ENCODE results near the gene ARNT2.

ARNT2 gene

DNA sequence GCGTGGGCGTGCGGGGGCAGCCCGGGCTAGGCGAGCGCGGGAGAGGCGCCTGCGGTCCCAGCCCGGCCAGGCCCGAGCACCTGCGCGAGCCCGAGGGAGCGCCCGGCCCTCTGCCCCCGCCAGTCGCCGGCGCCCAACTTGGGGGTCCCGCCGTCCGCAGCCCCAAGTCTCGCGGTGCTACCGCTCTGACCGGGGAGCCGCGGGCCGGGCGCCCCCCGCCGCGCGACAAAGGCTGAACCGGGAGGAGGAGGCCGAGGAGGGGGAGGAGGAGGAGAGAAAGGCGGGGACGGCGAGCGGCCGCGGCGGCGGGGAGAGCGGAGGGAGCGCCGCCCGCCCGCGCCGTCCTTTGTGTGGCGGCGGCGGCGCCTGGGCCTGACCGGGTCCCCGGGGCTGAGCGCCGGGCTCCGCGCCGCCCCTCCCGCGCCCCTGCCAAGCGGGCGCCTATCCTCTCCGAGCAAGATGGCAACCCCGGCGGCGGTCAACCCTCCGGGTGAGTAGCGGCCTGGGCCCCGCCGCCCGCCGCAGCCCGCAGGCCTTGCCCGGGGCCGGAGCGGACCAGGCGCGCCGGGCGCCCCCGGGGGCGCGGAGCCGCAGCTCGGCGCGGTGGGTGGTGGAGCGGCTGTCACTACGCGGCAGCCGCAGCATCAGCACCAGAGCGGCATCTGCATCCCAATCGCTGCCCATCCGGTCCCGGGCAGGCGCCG lies at the start of gene ARNT2:
Gene ARNT2, plus strand, starts transcription at position 326 of the 704 bp plus-strand sequence. Its CDS starts 134 bp downstream, at position 460.
- TF ChIP-seq, protein P1, sequence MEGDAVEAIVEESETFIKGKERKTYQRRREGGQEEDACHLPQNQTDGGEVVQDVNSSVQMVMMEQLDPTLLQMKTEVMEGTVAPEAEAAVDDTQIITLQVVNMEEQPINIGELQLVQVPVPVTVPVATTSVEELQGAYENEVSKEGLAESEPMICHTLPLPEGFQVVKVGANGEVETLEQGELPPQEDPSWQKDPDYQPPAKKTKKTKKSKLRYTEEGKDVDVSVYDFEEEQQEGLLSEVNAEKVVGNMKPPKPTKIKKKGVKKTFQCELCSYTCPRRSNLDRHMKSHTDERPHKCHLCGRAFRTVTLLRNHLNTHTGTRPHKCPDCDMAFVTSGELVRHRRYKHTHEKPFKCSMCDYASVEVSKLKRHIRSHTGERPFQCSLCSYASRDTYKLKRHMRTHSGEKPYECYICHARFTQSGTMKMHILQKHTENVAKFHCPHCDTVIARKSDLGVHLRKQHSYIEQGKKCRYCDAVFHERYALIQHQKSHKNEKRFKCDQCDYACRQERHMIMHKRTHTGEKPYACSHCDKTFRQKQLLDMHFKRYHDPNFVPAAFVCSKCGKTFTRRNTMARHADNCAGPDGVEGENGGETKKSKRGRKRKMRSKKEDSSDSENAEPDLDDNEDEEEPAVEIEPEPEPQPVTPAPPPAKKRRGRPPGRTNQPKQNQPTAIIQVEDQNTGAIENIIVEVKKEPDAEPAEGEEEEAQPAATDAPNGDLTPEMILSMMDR (IDR thresholded peaks at IDR 0.05; ENCODE audit: low read depth, low read length): no peak
- H3K4me3 ChIP-seq (ENCODE audit: low read depth, low read length): peak within 1 kb of the TSS; percentile 66

GRCh38 chr15:80367094-80367493 lies 37.1 kb upstream of the ARNT2 start:
- H3K4me3 ChIP-seq (ENCODE audit: low read depth, low read length): no peak overlapping the region
- TF ChIP-seq, protein P1 (IDR thresholded peaks at IDR 0.05; ENCODE audit: low read depth, low read length): no peak

- TF ChIP-seq, protein P1 (IDR thresholded peaks at IDR 0.05; ENCODE audit: low read depth, low read length): no peak
- no peak overlapping the region for H3K4me3 ChIP-seq (ENCODE audit: low read depth, low read length)
Measured at GRCh38 chr15:80367661-80368060, 36.5 kb upstream of the ARNT2 start.

DNA sequence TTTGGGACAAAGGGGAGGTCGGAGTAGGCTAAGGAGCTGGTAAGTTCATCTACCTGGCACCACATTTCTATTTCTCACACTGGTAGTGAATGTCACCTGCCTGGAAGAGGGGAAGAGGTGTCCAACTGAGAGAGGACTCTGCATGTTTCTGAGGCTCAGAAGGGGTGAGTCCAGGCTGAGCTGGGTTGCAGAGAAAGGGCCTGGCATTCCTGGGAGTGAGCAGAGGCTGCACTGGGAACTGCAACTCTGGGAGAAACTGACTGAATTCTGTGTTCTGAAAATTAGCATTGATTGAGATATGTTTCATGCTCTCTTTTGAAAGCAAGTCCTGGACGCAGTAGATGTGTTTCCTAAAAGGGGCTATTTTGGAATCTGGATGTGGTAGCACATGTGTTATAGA lies 32.3 kb upstream of the ARNT2 start:
- TF ChIP-seq, protein P1 (IDR thresholded peaks at IDR 0.05; ENCODE audit: low read depth, low read length): no peak

GRCh38 chr15:80374441-80374840 lies 29.7 kb upstream of the ARNT2 start:
- H3K4me3 ChIP-seq (ENCODE audit: low read depth, low read length): no peak overlapping the region
- TF ChIP-seq, protein P1 (IDR thresholded peaks at IDR 0.05; ENCODE audit: low read depth, low read length): no peak

More for the DNA sequence above, 32.3 kb upstream of the ARNT2 start:
- H3K4me3 ChIP-seq (ENCODE audit: low read depth, low read length): no peak overlapping the region

DNA sequence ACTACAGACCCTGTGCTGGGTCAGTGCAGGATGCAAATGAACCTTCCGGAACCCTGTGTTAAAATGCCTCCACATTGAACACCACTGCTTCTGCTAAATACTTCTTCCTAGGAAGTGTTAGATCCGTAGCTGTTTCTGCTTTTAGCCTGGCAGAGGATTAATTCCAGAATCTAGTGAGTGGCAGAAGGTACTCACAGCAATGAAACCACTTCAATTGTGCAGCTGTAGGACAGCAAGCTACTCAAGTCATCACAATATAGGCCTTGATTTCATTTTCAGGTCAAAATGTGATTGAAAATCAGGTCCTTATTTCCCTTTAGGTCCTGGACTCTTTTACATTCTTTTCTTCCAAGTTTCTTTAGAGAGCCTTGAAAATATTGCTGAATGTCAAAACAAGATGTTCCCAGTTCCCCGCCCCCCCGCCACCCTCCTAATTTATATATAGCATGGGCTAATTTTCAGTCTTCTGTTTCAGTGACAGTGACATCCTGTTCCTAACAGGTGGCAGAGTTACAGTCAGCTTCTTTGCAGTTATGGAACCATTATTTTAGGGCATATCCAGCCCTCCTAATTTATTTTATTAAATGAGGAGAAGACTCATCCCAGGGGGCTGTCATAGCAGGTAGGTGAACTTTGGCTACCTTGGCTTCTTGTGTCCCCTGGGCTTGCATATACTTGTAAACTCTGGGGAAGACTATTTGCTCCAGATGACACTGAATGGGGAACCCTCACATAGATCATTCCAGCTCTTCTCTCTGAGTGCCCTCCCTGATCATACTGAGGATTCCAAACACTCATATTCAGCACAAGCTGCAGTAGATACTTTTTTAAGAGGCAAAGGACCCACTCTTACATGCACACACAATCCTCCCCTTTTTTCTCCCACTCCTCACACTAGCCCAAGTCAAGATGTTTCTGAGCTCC lies 28.0 kb upstream of the ARNT2 start:
- H3K4me3 ChIP-seq (ENCODE audit: low read depth, low read length): no peak overlapping the region
- TF ChIP-seq, protein P1 (IDR thresholded peaks at IDR 0.05; ENCODE audit: low read depth, low read length): no peak

DNA sequence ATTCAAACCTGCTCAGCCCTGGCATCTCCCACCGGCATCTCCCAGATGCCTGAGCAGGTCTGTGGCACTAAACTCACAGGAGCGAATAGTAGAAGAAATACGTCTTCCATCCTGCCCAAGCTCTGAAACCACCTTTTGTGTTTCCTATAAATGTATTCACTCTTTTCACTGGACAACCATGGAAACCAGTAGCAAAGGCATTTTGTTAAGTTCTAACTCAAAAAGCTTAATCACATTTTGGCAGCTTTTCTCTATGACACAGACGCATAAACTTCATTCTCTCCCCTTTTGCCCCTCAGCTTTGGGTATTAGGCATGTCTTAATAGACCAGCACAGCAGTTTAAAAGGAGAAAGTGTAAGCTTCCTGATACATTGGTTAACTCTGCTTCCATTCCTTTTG lies 24.5 kb upstream of the ARNT2 start:
- TF ChIP-seq, protein P1 (IDR thresholded peaks at IDR 0.05; ENCODE audit: low read depth, low read length): no peak
- no peak overlapping the region for H3K4me3 ChIP-seq (ENCODE audit: low read depth, low read length)
